ENCODE data around the gene ATG4B.

The ATG4B gene

DNA sequence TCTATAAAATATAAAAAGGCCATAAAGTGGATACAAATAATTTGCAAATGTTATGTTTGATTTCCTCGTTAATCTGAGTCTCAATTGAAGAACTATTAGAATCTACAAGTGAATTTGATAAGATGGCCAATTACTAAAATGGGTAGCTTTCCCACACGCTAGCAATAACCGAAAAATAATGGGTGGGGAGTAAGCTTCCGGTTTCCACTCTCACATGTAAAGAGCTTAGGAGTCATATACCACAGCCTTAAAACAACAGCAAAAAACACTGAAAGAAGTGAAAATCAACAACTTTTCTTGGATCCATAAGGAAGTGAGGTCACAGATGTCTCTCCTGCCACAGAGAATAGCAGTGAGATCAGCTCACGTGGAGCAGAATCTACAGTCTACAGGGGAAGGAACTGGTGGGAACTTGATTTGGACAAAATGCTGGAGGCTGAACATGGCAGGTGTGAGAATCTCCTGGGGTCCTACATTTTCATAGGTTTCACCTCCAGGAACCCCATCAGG, 19.1 kb upstream of the ATG4B start:
- no peak for FAIRE-seq
- DNase-seq (ENCODE audit: insufficient read length, low spot score), result no peak
- no peak for TF ChIP-seq POLR2A (IDR thresholded peaks at IDR 0.05; ENCODE audit: low read depth, low read length)

DNA sequence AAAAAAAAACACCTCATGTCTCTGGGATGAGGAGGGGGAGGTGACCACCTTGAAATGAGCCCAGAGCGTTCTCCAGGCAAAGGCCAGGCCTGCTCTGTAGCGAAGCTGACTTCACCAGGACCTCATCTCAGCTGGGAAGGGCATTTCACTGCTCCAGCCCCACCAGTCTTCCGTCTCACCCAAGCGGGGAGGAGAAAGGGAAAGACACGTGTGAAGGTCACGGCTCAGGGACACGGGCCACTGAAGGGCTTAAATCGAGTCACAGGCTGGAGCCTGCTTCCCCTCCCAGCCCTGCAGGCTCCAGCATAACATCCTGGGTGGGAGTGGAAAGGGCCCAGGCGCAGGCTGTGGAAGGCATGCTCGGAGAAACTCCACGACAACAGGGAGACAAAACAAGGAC, 18.7 kb upstream of the ATG4B start:
- FAIRE-seq (no peak), DNase-seq (ENCODE audit: insufficient read length, low spot score) (no peak)
- no peak for TF ChIP-seq POLR2A (IDR thresholded peaks at IDR 0.05; ENCODE audit: low read depth, low read length)

DNA sequence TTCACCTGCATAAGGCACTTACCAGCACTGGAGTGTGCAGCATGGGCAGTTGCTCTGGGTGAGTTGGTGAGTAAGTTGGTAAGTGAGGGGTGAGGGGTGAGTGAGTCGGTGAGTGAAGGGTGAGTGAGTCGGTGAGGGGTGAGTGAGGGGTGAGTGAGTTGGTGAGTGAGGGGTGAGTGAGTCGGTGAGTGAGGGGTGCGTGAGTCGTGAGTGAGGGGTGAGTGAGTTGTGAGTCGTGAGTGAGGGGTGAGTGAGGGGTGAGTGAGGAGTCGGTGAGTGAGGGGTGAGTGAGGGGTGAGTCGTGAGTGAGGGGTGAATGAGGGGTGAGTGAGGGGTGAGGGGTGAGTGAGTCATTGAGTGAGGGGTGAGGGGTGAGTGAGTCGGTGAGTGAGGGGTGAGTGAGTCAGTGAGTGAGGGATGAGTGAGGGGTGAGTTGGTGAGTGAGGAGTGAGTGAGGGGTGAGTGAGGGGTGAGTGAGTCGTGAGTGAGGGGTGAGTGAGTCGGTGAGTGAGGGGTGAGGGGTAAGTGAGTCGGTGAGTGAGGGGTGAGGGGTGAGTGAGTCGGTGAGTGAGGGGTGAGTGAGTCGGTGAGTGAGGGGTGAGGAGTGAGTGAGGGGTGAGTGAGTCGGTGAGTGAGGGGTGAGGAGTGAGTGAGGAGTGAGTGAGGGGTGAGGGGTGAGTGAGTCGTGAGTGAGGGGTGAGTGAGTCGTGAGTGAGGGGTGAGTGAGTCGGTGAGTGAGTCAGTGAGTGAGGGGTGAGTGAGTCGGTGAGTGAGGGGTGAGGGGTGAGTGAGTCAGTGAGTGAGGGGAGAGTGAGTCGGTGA, 17.7 kb upstream of the ATG4B start:
- no peak for FAIRE-seq
- no peak for DNase-seq (ENCODE audit: insufficient read length, low spot score)
- TF ChIP-seq POLR2A (IDR thresholded peaks at IDR 0.05; ENCODE audit: low read depth, low read length), result no peak

DNA sequence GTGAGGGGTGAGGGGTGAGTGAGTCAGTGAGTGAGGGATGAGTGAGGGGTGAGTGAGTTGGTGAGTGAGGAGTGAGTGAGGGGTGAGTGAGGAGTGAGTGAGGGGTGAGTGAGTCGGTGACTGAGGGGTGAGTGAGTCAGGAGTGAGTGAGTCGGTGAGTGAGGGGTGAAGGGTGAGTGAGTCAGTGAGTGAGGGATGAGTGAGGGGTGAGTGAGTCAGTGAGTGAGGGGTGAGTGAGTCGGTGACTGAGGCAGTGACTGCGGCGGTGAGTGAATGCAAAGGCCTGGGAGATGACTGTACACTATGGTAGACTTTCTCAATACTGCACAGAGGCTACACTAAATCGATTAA, 17.1 kb upstream of the ATG4B start:
- DNase-seq (ENCODE audit: insufficient read length, low spot score) (no peak), FAIRE-seq (no peak)
- no peak for TF ChIP-seq POLR2A (IDR thresholded peaks at IDR 0.05; ENCODE audit: low read depth, low read length)

DNA sequence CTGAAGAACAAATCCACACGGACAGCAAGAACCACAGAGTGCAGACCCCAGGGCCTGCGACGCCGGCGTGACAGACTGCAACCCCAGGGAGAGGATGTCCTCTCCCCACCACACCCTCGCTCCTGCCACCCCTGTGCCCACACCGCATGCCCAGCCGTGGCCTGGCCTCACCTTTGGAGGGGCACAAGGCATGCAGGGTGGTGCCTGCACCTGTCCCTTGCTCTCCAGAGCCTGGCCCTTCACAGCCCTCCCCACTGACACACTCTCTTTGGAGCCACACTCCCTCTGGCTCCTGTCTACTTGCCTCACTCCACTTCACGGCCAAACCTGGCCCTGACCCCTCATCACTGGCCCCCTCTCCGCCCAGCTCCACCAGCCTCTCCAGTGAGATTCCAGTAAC, 9.8 kb upstream of the ATG4B start:
- no peak for FAIRE-seq
- DNase-seq (ENCODE audit: insufficient read length, low spot score), result no peak
- TF ChIP-seq POLR2A (IDR thresholded peaks at IDR 0.05; ENCODE audit: low read depth, low read length), result no peak

DNA sequence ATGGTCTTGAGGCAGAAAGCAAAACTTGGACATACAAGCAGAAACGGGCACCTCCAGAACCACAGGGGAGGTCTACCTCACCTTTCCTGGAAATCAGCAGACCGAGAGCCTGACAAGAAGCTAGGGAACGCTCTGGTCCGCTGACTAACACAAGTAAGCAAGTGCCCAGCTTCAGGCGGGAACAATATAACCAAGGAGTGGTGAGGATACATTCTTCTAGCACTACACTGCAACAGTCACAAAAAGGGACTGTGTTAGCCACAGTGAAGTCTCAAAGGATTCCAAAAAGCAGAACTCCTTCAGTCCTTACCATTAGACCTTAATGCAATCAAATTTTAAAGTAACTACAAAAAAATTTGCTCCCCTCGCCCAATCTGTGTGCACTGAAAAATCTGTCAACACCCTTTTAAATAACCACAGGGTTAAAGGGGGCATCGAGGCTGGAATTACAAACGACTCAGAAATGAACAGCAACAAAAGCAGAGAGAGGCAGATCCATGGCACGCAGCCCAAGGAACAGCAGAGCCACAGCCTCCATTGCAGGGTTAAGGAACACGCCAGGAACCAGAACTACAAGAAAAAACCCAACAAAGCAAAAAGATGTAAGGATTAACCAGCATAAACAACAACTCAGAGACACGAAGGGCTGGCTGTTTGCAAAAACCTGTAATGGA, 7.6 kb upstream of the ATG4B start:
- DNase-seq (ENCODE audit: insufficient read length, low spot score), result no peak
- no peak for FAIRE-seq
- no peak for TF ChIP-seq POLR2A (IDR thresholded peaks at IDR 0.05; ENCODE audit: low read depth, low read length)

DNA sequence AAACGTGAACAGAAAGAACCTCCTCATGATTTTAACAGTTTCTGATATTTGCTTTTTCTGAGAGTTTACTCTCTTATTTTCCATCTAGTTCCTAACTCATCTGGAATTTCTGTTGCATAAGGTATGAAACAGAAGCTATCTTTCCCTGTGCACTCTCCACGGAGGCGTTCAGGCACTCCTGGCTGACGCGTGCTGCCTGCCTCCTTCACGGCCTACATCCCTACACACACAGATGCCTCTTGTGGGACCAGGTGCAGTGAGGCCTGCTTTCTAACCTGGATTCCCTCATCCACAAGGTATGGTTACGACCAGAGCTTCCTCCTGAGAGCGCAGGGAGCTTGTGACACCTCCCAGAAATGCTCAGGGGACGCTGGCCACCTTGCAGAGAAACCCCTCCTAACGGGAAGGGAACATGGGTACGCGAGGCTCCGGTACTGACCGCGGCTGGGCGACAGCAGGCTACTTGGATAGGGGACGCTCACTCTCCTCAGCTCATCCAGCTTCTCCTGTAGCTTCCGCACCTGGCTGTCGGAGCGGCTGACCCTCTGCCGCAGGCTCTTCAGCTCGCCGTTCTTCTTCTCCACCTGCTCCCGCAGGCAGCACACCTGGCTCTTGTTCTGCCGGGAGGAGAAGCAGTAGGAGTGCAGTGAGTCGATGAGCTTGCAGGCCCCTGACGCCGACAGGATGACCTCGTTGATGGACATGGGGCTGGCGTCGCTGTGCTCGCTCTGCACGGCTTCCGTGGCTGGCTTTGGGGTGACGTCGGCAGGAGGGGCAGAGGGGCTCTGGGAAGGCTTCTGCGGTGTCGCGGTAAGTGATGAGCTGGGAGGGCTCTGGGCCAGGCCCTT, 4.8 kb upstream of the ATG4B start:
- no peak for TF ChIP-seq POLR2A (IDR thresholded peaks at IDR 0.05; ENCODE audit: low read depth, low read length)
- no peak for FAIRE-seq

DNA sequence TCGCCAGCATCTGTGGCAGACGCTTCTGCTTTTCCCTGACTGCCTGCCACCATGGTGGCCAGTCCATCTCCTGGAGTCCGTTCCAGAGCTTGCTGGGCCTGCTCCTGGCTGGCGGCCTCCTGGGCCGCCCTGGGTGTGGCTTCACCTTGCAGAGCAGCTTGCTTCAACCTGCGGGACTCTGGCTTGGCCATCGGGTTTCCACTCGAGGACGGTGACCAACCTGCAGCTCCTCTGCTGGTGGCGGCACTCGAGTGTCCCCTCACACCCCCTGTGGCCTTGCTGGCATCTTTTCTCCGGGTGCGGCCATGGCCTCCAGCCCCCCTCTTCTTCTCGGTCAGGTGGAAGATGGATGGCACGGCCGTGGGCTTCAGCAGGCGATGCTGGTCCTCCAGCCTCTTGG, 3.9 kb upstream of the ATG4B start:
- no peak for FAIRE-seq
- no peak for TF ChIP-seq POLR2A (IDR thresholded peaks at IDR 0.05; ENCODE audit: low read depth, low read length)
- no peak for DNase-seq (ENCODE audit: insufficient read length, low spot score)

More for the DNA sequence above, 4.8 kb upstream of the ATG4B start:
- DNase-seq (ENCODE audit: insufficient read length, low spot score), result no peak

DNA sequence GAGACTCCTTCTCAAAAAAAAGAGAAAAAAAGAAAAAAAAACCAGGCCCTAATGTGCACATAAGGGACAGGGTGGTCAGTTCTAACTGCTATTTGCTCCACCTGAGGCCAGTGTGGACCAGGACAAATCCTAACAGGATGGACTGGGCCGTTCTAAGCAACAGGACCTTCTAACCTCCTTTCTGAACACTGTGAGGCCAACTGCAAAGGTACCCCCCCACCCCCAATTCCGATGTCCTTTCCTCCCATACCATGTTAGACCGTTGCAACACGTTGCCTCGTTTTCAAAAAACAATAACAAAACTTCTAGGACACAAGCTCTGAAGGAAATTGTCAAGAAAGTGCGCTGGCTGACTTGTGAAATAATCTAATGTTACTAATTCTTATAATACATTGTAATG, 1.7 kb upstream of the ATG4B start:
- TF ChIP-seq POLR2A (IDR thresholded peaks at IDR 0.05; ENCODE audit: low read depth, low read length), result no peak
- FAIRE-seq (no peak), DNase-seq (ENCODE audit: insufficient read length, low spot score) (no peak)

DNA sequence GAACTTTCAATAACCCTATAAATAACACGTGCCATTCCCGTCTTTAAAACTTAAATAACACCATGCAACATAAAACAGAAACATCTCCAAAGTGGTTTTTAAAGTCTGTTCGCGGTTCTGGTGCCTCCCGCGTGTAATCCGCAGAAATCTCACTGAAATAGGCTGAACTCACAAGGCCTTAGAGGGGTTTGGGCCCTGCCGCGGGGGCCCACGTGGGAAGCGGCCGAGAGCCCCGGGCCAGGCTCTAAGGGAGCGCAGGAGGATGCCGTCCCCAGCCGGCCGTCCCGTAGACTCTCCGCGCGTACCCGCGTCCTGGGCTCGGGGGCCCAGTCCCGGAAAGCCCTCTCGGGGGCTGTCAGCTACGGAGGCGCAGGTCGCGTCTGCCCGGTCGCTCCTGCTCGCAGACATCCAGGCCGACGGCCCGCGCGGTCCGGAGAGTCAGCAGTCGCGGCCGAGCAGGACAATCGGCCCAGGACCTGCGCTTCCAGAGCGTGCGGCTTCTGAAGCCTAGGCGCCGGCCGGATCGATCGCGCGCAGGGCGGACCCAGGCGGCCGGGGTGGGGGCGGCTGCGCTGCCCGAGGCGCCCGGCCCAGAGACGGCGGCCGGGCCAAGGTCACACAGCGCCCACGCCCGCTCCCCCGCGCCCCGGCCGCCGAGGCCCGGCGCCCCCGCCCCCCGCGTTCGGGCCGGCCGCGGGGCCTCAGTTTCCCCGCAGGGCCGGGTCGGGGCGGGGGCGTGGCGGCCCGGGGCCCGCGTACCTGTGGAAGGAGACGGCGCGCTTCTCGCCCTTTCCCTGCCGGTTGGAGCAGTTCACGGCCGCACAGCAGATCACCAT, 1.1 kb upstream of the ATG4B start:
- TF ChIP-seq POLR2A (IDR thresholded peaks at IDR 0.05; ENCODE audit: low read depth, low read length), result peak; percentile 76
- FAIRE-seq (no peak), DNase-seq (ENCODE audit: insufficient read length, low spot score) (peak; percentile 45)

DNA sequence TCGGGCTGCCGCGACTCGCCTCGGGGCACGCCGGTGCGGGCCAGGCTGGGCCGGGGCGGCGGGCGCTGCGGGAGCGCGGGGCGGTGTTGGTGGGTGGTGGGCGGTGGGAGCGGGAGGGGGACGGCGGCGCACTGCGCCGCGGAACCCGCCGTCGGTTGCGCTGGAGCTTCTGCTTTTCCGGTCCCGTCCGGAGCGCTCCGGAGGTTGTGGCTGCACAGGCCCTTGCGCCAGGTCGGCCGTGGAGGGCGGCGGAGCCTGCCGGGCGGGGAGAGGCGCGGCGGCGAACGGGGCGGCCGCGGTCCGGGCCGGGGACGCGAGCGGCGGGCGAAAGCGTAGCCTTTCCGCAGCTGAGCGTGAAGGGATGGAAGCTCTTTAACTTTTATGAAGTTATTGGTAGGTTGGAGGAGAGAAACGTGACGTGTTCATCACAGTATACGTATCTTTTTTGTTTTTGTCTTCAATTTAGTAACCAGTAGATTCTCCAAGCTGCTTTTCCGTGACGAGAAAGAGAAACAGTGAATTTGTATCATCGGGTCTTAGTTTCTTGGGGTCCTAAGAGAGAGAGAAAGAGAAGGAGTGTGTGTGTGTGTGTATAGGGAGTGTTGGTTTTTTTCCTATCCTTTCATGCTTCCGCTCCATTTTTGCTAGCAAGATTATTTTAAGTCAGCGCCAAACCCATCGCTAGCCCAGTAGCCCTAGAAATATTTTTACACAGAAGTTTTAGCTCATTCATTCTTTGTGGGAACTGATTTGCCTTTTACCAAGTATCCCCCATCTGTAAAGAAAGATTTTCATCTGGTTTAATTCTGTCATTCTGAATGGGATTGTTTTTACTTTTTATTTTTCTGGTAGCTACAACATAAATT, 535 bp downstream of the ATG4B start:
- no peak for TF ChIP-seq POLR2A (IDR thresholded peaks at IDR 0.05; ENCODE audit: low read depth, low read length)
- FAIRE-seq (no peak), DNase-seq (ENCODE audit: insufficient read length, low spot score) (peak; percentile 42)

DNA sequence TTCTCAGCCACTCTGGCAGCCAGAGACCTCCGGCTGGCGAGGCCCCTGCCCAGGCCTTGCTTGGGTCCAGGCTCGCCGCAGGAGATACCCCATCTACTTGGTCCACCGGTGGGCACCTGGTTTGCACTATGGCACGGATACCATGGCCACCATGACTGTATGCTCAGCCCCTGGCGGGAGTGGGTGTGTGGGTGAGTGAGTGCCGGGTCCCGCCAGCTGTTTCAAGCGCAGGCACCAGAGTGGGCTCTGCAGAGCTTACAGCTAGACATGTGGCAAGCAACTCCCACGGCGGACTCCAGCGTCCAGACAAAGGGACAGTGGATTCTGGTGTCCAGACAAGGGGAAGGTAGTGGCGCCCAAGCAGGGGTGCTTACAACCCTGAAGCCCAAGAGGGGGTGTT, 1.4 kb downstream of the ATG4B start:
- no peak for TF ChIP-seq POLR2A (IDR thresholded peaks at IDR 0.05; ENCODE audit: low read depth, low read length)
- FAIRE-seq (no peak), DNase-seq (ENCODE audit: insufficient read length, low spot score) (no peak)

Data from H54 (cell line).